SU-DHL-6 (cell line): ENCODE measurements around the gene NEK6.

Source experiments
- EZH2phosphoT487 ChIP-seq: fragments of 200-600 bp; sonication (generic), shearing (Covaris generic); conservative IDR thresholded peaks from 2 replicates; pipeline ENCODE4 v1.6.1; 2018; ENCODE audit warnings: mild to moderate bottlenecking, antibody characterized with exemption, low read length, moderate library complexity, mixed read lengths
- TF ChIP-seq, protein P1 (sequence below): fragments of 200-600 bp; sonication (generic); IDR thresholded peaks from one replicate; pipeline ENCODE4 v1.5.1; 2017; ENCODE audit warnings: antibody characterized with exemption, mild to moderate bottlenecking, low read length, moderate library complexity; ENCODE audit not compliant: insufficient read depth, poor library complexity, severe bottlenecking

DNA sequence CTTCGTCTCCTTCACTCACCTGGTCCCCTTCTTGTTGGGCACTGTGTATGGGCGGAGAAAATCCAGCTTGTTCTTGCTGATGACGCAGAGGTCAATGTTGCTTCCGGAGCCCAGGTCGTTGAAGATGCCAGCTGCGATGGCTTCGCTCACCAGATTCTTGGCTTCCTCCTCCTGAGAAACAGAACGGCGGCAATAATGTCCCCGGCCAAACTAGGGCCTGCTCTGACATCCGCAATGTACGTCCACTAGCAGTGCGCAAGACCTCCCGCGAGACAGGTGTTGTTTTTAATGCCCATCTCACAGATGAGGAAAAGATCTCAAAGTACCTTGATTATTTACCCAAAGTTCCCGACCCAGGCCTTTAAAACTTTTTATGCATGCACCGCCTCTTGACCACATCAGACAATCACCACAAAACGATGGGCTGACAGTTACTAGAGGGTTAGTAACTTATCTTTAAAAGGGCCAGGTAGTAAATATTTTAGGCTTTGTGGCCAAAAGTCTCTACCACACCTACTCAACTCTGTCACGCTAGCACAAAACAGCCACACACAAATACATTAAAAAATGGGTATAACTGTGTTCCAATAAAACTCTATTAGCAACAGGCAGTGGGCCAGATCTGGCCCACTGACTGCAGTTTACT, 99.1 kb downstream of the NEK6 start:
- TF ChIP-seq, protein P1, sequence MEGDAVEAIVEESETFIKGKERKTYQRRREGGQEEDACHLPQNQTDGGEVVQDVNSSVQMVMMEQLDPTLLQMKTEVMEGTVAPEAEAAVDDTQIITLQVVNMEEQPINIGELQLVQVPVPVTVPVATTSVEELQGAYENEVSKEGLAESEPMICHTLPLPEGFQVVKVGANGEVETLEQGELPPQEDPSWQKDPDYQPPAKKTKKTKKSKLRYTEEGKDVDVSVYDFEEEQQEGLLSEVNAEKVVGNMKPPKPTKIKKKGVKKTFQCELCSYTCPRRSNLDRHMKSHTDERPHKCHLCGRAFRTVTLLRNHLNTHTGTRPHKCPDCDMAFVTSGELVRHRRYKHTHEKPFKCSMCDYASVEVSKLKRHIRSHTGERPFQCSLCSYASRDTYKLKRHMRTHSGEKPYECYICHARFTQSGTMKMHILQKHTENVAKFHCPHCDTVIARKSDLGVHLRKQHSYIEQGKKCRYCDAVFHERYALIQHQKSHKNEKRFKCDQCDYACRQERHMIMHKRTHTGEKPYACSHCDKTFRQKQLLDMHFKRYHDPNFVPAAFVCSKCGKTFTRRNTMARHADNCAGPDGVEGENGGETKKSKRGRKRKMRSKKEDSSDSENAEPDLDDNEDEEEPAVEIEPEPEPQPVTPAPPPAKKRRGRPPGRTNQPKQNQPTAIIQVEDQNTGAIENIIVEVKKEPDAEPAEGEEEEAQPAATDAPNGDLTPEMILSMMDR: no peak
- TF ChIP-seq EZH2phosphoT487: no peak
